ENCODE data around the gene ABITRAM.
"Not testable (repeated sequence)": the region's sequence is repeated elsewhere in the genome, so short reads cannot be mapped to it uniquely, and the experiment has no call there.

ABITRAM gene

GRCh38 chr9:108928386-108928785 is 5.8 kb upstream of the ABITRAM start:
- DNase-seq (ENCODE audit: low read depth, low spot score) = no peak

- no peak for DNase-seq (ENCODE audit: low read depth, low spot score)
Observed at GRCh38 chr9:108933231-108933717, 926 bp upstream of the ABITRAM start.

- peak; percentile 79 for DNase-seq (ENCODE audit: low read depth, low spot score)
Observed at GRCh38 chr9:108933718-108934322, 380 bp upstream of the ABITRAM start, which contains the start of gene ELP1. Gene ELP1, minus strand, starts transcription at chr9:108934124. Its CDS starts 2,978 bp downstream, at chr9:108931146.

GRCh38 chr9:108937561-108938305 is 3.5 kb downstream of the ABITRAM start:
- no peak for DNase-seq (ENCODE audit: low read depth, low spot score)

- DNase-seq (ENCODE audit: low read depth, low spot score) = no peak
Observed at GRCh38 chr9:108939975-108940374, 5.8 kb downstream of the ABITRAM start.

- no peak for DNase-seq (ENCODE audit: low read depth, low spot score)
Observed at GRCh38 chr9:108950168-108950567, 16.0 kb downstream of the ABITRAM start.

- no peak for DNase-seq (ENCODE audit: low read depth, low spot score)
Observed at GRCh38 chr9:108951578-108951977, 17.4 kb downstream of the ABITRAM start.

GRCh38 chr9:108953983-108954574 is 19.9 kb downstream of the ABITRAM start:
- no peak for DNase-seq (ENCODE audit: low read depth, low spot score)

GRCh38 chr9:108956022-108956630 is 21.9 kb downstream of the ABITRAM start:
- no peak for DNase-seq (ENCODE audit: low read depth, low spot score)

GRCh38 chr9:108956631-108957026 is 22.4 kb downstream of the ABITRAM start:
- no peak for DNase-seq (ENCODE audit: low read depth, low spot score)

GRCh38 chr9:108960331-108960730 is 26.1 kb downstream of the ABITRAM start:
- no peak for DNase-seq (ENCODE audit: low read depth, low spot score)

- DNase-seq (ENCODE audit: low read depth, low spot score) = no peak
Observed at GRCh38 chr9:108961151-108961550, 27.0 kb downstream of the ABITRAM start.

- no peak for DNase-seq (ENCODE audit: low read depth, low spot score)
Observed at GRCh38 chr9:108963459-108964143, 29.4 kb downstream of the ABITRAM start.

GRCh38 chr9:108967916-108968315 is 33.7 kb downstream of the ABITRAM start:
- DNase-seq (ENCODE audit: low read depth, low spot score) = no peak

- DNase-seq (ENCODE audit: low read depth, low spot score) = not testable (repeated sequence)
Observed at GRCh38 chr9:108971392-108971791, 37.2 kb downstream of the ABITRAM start.

GRCh38 chr9:108972186-108972585 is 38.0 kb downstream of the ABITRAM start:
- DNase-seq (ENCODE audit: low read depth, low spot score) = no peak

GRCh38 chr9:108972626-108973209 is 38.5 kb downstream of the ABITRAM start:
- no peak for DNase-seq (ENCODE audit: low read depth, low spot score)

GRCh38 chr9:108973895-108974294 is 39.7 kb downstream of the ABITRAM start:
- no peak for DNase-seq (ENCODE audit: low read depth, low spot score)

- no peak for DNase-seq (ENCODE audit: low read depth, low spot score)
Observed at GRCh38 chr9:108978205-108978604, 44.0 kb downstream of the ABITRAM start.

- no peak for DNase-seq (ENCODE audit: low read depth, low spot score)
Observed at GRCh38 chr9:108980893-108981292, 46.7 kb downstream of the ABITRAM start.

- DNase-seq (ENCODE audit: low read depth, low spot score) = no peak
Observed at GRCh38 chr9:108983885-108984284, 49.7 kb downstream of the ABITRAM start.

Measured in brain pericyte (primary cell).